Heart left ventricle (tissue), 16 donors: ENCODE results near the gene LINGO3. TPM values are rescaled to one million over a fixed set of nuclear protein-coding genes. Genes with fewer than 3 reads are reported as not detected.

Experiments used
- ATAC-seq, 4 donors: fragments of 200-7000 bp; cut with Tn5 transposase; one replicate each; pipeline ENCODE4 v1.9.1; 2020 to 2022; ENCODE audit warnings: moderate library complexity in 4 of 4, mild to moderate bottlenecking in 3 of 4, moderate number of reproducible peaks in 1 of 4
- DNase-seq, 5 donors: peaks; one replicate each; pipeline ENCODE4 v3.0.0-alpha.2; 2020
- H3K27ac ChIP-seq, 12 donors: fragments of 200-600 bp; sonication (generic) in 4 of 12; one replicate each; pipeline versions ENCODE4 v1.5.0 to v1.8.0; 2016 to 2022; ENCODE audit warnings: mild to moderate bottlenecking in 2 of 12
- H3K27me3 ChIP-seq, 9 donors: fragments of 200-600 bp; sonication (generic) in 2 of 9; one replicate each; pipeline versions ENCODE4 v1.5.1 to v1.8.0; 2016 to 2022; ENCODE audit warnings: mild to moderate bottlenecking in 3 of 9
- H3K36me3 ChIP-seq, 9 donors: fragments of 200-600 bp; sonication (generic) in 2 of 9; one replicate each; pipeline versions ENCODE4 v1.5.0 to v1.8.0; 2018 to 2022; ENCODE audit warnings: mild to moderate bottlenecking in 2 of 9
- H3K4me1 ChIP-seq, 12 donors: fragments of 200-600 bp; sonication (generic) in 4 of 12; one replicate each; pipeline versions ENCODE4 v1.5.0 to v1.8.0; 2016 to 2022; ENCODE audit warnings: mild to moderate bottlenecking in 3 of 12
- H3K4me3 ChIP-seq, 12 donors: fragments of 200-600 bp; sonication (generic) in 4 of 12; one replicate each; pipeline versions ENCODE4 v1.5.0 to v1.8.0; 2017 to 2022; ENCODE audit warnings: mild to moderate bottlenecking in 9 of 12, moderate library complexity in 4 of 12
- H3K9me3 ChIP-seq, 12 donors: fragments of 200-600 bp; sonication (generic) in 4 of 12; one replicate each; pipeline versions ENCODE4 v1.5.0 to v1.8.0; 2016 to 2022; ENCODE audit warnings: mild to moderate bottlenecking in 1 of 12
- POLR2A ChIP-seq, 2 donors: fragments of 450-650 bp; IDR thresholded peaks; one replicate each; pipeline ENCODE4 v1.6.1; 2017; ENCODE audit warnings: antibody characterized with exemption in 2 of 2, mild to moderate bottlenecking in 2 of 2, moderate library complexity in 2 of 2
- WGBS, 4 donors: extraction: QIAGEN DNeasy Blood & Tissue Kit in 2 of 4; methylation state at CpG; one replicate each; pipeline versions ENCODE4 v1.1.5 to v1.1.7; 2013 to 2018; 5-methylcytosine and 5-hydroxymethylcytosine counted together
- intact Hi-C, 10 donors: fragments of 100-400 bp; cut with DNase I; formaldehyde crosslinking; loops; one replicate each; pipeline versions ENCODE4 v1.11.1 to v1.14.2; 2022
- polyA plus RNA-seq, 2 donors: library from polyadenylated mRNA; stranded (reverse); fragments of 200-250 nt; gene quantifications; one replicate each; pipeline ENCODE4 v1.2.3, GENCODE V29; 2013
- total RNA-seq, 9 donors: library from RNA; depleted of rRNA in 2 of 9; stranded (reverse); fragments of >200 nt in 2 of 9; fragmentation: NEBNext Ultra II Directional in 3 of 9; extraction: Animal tissue kit (Norgen Biotek cat#: 25700) in 3 of 9; gene quantifications; one replicate each; pipeline versions ENCODE4 v1.1.0 to v1.2.4, GENCODE V29; 2016 to 2023
- TF ChIP-seq, protein P1 (sequence below), 12 donors: fragments of 200-600 bp; sonication (generic) in 4 of 12; IDR thresholded peaks; one replicate each; pipeline versions ENCODE4 v1.5.0 to v1.8.0; 2018 to 2022; ENCODE audit warnings: antibody characterized with exemption in 12 of 12, mild to moderate bottlenecking in 5 of 12
- donor health status: ischemic (EF 13 %, LVEDD 7.1; RV severe dilation, severe dysfunction).
- donor health status: healthy with polysubstance abuse.
- donor health status: DM: no; HTN: yes; CAD: no.
- donor health status: DM: no; HTN: no; CAD: no.
- donor health status: ischemic (EF 25% LVEDD 6.9; RV normal size, moderate dysfunction).
- donor health status: ischemic (EF 25% LVEDD 5.7; RV mildly dilated, moderate dysfunction).
- donor health status: healthy.
- donor health status: DM: yes; HTN: yes; CAD: no.
- donor health status: ischemic (EF 35%, LVEDD 5.7; RV mildly dilated, moderate dysfunction).
- donor health status: nonischemic (EF 11% LVEDD 7.7; RV severe dilation, severe dysfunction).
- donor health status: DM: yes; HTN: yes; CAD: no.
- donor health status: PGD.
- donor health status: ischemic (EF 29% LVEDD 5.4; RV normal size, mild dysfunction).
- donor health status: nonischemic (EF 23%, LVEDD 6.1; RV moderate dilation, normal function).

LINGO3 gene
- total and polyA plus RNA-seq, 11 donors: 0.50 TPM; not detected in 10

DNA sequence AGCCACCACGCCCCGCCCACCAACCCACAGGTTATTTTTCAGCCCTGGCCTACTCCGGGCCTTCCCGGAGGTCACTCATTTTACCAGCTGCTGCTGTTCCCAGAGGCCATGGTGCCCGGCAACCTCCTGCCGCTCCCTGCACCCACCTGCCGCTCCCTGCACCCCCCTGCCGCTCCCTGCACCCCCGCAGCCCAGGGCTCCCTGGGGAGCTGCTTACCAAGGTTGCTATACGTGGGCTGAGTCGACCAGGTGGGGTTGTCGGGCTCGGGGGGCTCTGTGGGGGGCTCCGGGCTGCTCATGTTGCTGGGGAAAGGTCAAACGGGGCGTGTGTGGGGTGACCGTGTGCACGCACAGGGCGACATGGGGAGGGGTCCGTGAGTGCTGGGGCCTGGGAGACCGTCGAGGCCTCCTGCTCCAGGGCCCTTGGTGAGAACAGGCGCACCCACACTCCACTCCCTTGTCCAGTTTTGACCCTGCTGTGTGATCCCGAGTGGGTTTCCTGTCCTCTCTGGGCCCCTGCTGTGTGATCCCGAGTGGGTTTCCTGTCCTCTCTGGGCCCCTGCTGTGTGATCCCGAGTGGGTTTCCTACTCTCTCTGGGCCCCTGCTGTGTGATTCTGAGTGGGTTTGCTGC, 27.2 kb downstream of the LINGO3 start:
- Histone ChIP-seq H3K27me3 (peaks cover 0 to 11% (median 0%) of the 10 kb centered on the region in 9 donors), H3K27ac (no peak overlapping the region), H3K4me3 (no peak overlapping the region), H3K36me3 (peaks cover 0 to 12% (median 0%) of the 10 kb centered on the region in 9 donors), H3K9me3 (no peaks in the 10 kb centered on the region), H3K4me1 (peaks cover 0 to 20% (median 13%) of the 10 kb centered on the region in 12 donors)
- intact Hi-C loops: loop anchor here in 1 of 10 donors (10.0 kb wide), 1 partner anchor 114 kb away; no protein-coding TSS in a partner anchor
- WGBS, 4 donors: 75 to 83% (median 76%) methylated on average over 17 to 26 of the region's 26 CpGs
- TF ChIP-seq, protein P1, sequence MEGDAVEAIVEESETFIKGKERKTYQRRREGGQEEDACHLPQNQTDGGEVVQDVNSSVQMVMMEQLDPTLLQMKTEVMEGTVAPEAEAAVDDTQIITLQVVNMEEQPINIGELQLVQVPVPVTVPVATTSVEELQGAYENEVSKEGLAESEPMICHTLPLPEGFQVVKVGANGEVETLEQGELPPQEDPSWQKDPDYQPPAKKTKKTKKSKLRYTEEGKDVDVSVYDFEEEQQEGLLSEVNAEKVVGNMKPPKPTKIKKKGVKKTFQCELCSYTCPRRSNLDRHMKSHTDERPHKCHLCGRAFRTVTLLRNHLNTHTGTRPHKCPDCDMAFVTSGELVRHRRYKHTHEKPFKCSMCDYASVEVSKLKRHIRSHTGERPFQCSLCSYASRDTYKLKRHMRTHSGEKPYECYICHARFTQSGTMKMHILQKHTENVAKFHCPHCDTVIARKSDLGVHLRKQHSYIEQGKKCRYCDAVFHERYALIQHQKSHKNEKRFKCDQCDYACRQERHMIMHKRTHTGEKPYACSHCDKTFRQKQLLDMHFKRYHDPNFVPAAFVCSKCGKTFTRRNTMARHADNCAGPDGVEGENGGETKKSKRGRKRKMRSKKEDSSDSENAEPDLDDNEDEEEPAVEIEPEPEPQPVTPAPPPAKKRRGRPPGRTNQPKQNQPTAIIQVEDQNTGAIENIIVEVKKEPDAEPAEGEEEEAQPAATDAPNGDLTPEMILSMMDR (IDR thresholded peaks at IDR 0.05): no peak
- DNase-seq (no peak), ATAC-seq (no peak)

DNA sequence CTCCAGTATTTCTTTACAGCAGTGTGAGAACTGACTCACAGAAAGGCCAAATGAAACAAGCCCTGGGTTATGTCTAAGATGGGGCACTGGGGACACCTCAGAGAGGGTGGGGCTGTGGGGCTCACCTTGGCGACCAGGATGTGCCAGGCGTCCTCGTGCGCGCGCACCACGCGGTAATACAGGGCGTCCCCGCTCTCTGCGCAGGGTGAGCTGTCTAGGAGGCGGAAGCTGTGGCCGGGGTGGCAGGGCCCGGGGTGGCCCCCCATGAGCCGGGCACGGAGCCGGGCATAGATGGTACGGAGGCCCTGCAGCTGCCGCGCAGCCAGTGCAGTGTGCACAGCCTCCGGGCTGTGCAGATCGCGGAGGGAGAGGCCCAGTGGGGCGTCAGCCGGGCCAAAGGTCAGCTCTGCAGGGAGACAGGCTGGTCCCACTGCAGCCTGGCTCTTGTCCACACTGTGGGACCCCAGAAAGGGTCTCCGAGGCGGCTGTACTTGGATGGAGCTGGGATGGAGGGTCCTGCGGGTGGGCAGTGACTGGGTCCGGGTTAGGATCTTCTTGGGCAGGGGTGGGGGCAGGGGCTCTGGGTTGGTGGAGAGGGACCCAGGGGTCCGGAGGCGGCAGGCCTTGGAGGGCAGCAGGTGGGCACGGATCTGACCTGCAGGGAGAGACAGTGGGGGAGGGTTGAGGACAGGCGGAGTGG, 29.3 kb downstream of the LINGO3 start:
- peaks cover 0 to 38% (median 27%) of the 10 kb centered on the region in 12 donors for H3K4me1 ChIP-seq
- H3K27ac ChIP-seq: no peak overlapping the region
- intact Hi-C loops: loop anchor here in 6 of 10 donors (5.0 to 10.0 kb wide), 5 partner anchors 39 to 116 kb away; partner anchors contain the start of gene DOT1L (in 1 of the 6)
- H3K27me3 ChIP-seq: peaks cover 0 to 11% (median 0%) of the 10 kb centered on the region in 9 donors
- no peak overlapping the region for H3K4me3 ChIP-seq
- ATAC-seq (no peak), DNase-seq (no peak)
- 85 to 89% (median 89%) methylated on average over 24 to 33 of the region's 33 CpGs for WGBS, 4 donors
- H3K9me3 ChIP-seq: no peaks in the 10 kb centered on the region
- peaks cover 0 to 21% (median 4%) of the 10 kb centered on the region in 9 donors for H3K36me3 ChIP-seq
- TF ChIP-seq, protein P1 (IDR thresholded peaks at IDR 0.05): no peak
- TF ChIP-seq POLR2A (IDR thresholded peaks at IDR 0.05): no peak

- H3K27ac ChIP-seq: no peak overlapping the region
- H3K4me1 ChIP-seq: peaks cover 4 to 47% (median 36%) of the 10 kb centered on the region in 12 donors
- DNase-seq: no peak
- peaks cover 0 to 3% (median 0%) of the 10 kb centered on the region in 9 donors for H3K27me3 ChIP-seq
- intact Hi-C loops: loop anchor here in 6 of 10 donors (5.0 to 10.0 kb wide), 5 partner anchors 40 to 118 kb away; partner anchors contain the start of gene DOT1L (in 1 of the 6)
- H3K9me3 ChIP-seq: no peaks in the 10 kb centered on the region
- TF ChIP-seq POLR2A (IDR thresholded peaks at IDR 0.05): no peak
- TF ChIP-seq, protein P1 (IDR thresholded peaks at IDR 0.05): no peak
- H3K4me3 ChIP-seq: no peak overlapping the region
- WGBS, 4 donors: 80 to 86% (median 83%) methylated on average over 9 of the region's 9 CpGs
- peaks cover 0 to 35% (median 18%) of the 10 kb centered on the region in 9 donors for H3K36me3 ChIP-seq
- no peak for ATAC-seq
These were observed 30.8 kb downstream of the LINGO3 start for GRCh38 chr19:2277138-2277537.
